OCI-LY3 (cell line): Measurements from ENCODE around the gene ZNF318.

ENCODE experiments used
- EZH2phosphoT487 ChIP-seq: fragments of 200-600 bp; shearing (Covaris generic); IDR thresholded peaks from 2 replicates; pipeline ENCODE4 v1.6.1; 2018; ENCODE audit warnings: antibody characterized with exemption, mixed run types, low read depth
- TF ChIP-seq, protein P1 (sequence below): fragments of 200-600, 300-600 bp; sonication (generic); IDR thresholded peaks from 2 replicates; pipeline ENCODE4 v1.5.1; 2014; ENCODE audit warnings: antibody characterized with exemption, low read length, low read depth

DNA sequence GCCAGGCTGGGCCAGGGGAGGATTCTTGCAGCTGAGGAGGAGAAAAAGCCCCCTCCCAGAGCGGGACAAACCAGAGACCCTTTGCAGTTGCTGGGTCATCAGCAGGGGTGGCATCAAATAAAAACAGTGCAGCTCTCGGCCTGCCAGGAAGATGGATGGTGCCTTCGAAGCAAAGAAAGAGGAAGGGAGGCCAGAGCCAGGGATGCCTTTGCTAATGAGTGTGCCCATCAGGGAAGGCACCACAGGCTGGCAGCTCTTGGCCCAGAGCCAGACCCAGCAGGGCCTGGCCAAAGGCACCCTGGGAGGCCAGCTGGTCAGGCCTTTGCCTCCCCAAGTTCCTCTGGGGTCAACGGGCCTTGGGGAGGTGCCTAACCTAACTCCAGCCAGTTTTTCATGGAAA is 26.3 kb upstream of the ZNF318 start:
- TF ChIP-seq, protein P1, sequence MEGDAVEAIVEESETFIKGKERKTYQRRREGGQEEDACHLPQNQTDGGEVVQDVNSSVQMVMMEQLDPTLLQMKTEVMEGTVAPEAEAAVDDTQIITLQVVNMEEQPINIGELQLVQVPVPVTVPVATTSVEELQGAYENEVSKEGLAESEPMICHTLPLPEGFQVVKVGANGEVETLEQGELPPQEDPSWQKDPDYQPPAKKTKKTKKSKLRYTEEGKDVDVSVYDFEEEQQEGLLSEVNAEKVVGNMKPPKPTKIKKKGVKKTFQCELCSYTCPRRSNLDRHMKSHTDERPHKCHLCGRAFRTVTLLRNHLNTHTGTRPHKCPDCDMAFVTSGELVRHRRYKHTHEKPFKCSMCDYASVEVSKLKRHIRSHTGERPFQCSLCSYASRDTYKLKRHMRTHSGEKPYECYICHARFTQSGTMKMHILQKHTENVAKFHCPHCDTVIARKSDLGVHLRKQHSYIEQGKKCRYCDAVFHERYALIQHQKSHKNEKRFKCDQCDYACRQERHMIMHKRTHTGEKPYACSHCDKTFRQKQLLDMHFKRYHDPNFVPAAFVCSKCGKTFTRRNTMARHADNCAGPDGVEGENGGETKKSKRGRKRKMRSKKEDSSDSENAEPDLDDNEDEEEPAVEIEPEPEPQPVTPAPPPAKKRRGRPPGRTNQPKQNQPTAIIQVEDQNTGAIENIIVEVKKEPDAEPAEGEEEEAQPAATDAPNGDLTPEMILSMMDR: no peak
- TF ChIP-seq EZH2phosphoT487: no peak
